Pulmonary artery endothelial cell (primary cell): ENCODE measurements around the gene SGMS2. TPM values are rescaled to one million over a fixed set of nuclear protein-coding genes. Genes with fewer than 3 reads are reported as not detected.

Experiments used
- total RNA-seq: library from RNA; depleted of rRNA; stranded (reverse); fragments of >200 nt; gene quantifications from 2 replicates; pipeline ENCODE4 v1.2.3, GENCODE V29; 2014

SGMS2 gene
- total RNA-seq, 1 donor from 2014 or later, result 78.6 TPM

Other genes with a start within 250 kb of the SGMS2 start
- gene PAPSS1, start 104.7 kb upstream of the SGMS2 start, total RNA-seq, result 97.9 and 116 TPM in 2 replicates
- 4.9 and 14.5 TPM in 2 replicates for gene CYP2U1, start 106.6 kb downstream of the SGMS2 start, total RNA-seq
- gene HADH, start 165.0 kb downstream of the SGMS2 start, total RNA-seq, result 7.3 and 7.9 TPM in 2 replicates